Liver (tissue), 9 donors: ENCODE results near the gene KANK2. TPM values are rescaled to one million over a fixed set of nuclear protein-coding genes. Genes with fewer than 3 reads are reported as not detected.

Experiments
- DNase-seq: peaks from one replicate; pipeline ENCODE4 v3.0.0-alpha.2; 2017; ENCODE audit warnings: low spot score
- H3K27ac ChIP-seq, 2 donors: one replicate each; pipeline ENCODE4 v1.7.0; 2013; ENCODE audit warnings: inconsistent platforms in 2 of 2, low read length in 2 of 2, control low read depth in 1 of 2, low read depth in 1 of 2, mild to moderate bottlenecking in 1 of 2
- H3K27me3 ChIP-seq, 4 donors: one replicate each; pipeline versions ENCODE4 v1.6.1 to v1.7.0; 2013; ENCODE audit warnings: low read length in 3 of 4, inconsistent platforms in 1 of 4, mild to moderate bottlenecking in 1 of 4, moderate library complexity in 1 of 4; ENCODE audit not compliant: control insufficient read depth in 4 of 4, insufficient read depth in 4 of 4
- H3K36me3 ChIP-seq, 4 donors: one replicate each; pipeline versions ENCODE4 v1.6.1 to v1.7.0; 2013; ENCODE audit warnings: low read length in 3 of 4, mild to moderate bottlenecking in 3 of 4, low read depth in 1 of 4, moderate library complexity in 1 of 4; ENCODE audit not compliant: control insufficient read depth in 4 of 4, insufficient read depth in 3 of 4
- H3K4me1 ChIP-seq, 4 donors: one replicate each; pipeline versions ENCODE4 v1.6.1 to v1.7.0; 2013; ENCODE audit warnings: low read length in 3 of 4, mild to moderate bottlenecking in 3 of 4, moderate library complexity in 1 of 4; ENCODE audit not compliant: control insufficient read depth in 4 of 4, insufficient read depth in 4 of 4
- H3K4me3 ChIP-seq, 3 donors: one replicate each; pipeline versions ENCODE4 v1.6.1 to v1.7.0; 2013; ENCODE audit warnings: low read length in 3 of 3, control low read depth in 1 of 3, low read depth in 1 of 3, mild to moderate bottlenecking in 1 of 3
- H3K9ac ChIP-seq, 2 donors: one replicate each; pipeline ENCODE4 v1.7.0; 2013; ENCODE audit warnings: low read length in 2 of 2, mild to moderate bottlenecking in 2 of 2, moderate library complexity in 2 of 2, control low read depth in 1 of 2, low read depth in 1 of 2
- H3K9me3 ChIP-seq, 4 donors: one replicate each; pipeline versions ENCODE4 v1.6.1 to v1.7.0; 2013; ENCODE audit warnings: low read length in 3 of 4; ENCODE audit not compliant: control insufficient read depth in 4 of 4
- ATF3 ChIP-seq: IDR thresholded peaks from 2 replicates; pipeline ENCODE4 v1.6.1; 2016; ENCODE audit warnings: antibody characterized with exemption
- CTCF ChIP-seq: fragments of 150-350 bp; IDR thresholded peaks from 2 replicates; pipeline ENCODE4 v1.5.1; 2017; ENCODE audit warnings: improper control_type of control experiment, low read depth, low read length; ENCODE audit not compliant: missing input control
- FOXA1 ChIP-seq: IDR thresholded peaks from 2 replicates; pipeline ENCODE4 v1.6.1; 2016; ENCODE audit warnings: antibody characterized with exemption
- FOXA2 ChIP-seq: IDR thresholded peaks from 2 replicates; pipeline ENCODE4 v1.6.1; 2016; ENCODE audit warnings: antibody characterized with exemption
- GABPA ChIP-seq, 2 donors: IDR thresholded peaks in 1 of 2; conservative IDR thresholded peaks in 1 of 2; 2 replicates each; pipeline ENCODE4 v1.6.1; 2016; ENCODE audit warnings: antibody characterized with exemption in 2 of 2, mild to moderate bottlenecking in 1 of 2, moderate library complexity in 1 of 2
- HNF4A ChIP-seq, 2 donors: conservative IDR thresholded peaks; 2 replicates each; pipeline ENCODE4 v1.6.1; 2016; ENCODE audit warnings: antibody characterized with exemption in 2 of 2, mild to moderate bottlenecking in 2 of 2
- JUND ChIP-seq, 2 donors: IDR thresholded peaks; 2 replicates each; pipeline ENCODE4 v1.6.1; 2016; ENCODE audit warnings: antibody characterized with exemption in 2 of 2
- NR2F2 ChIP-seq: IDR thresholded peaks from 2 replicates; pipeline ENCODE4 v1.6.1; 2016; ENCODE audit warnings: antibody characterized with exemption
- RAD21 ChIP-seq, 2 donors: IDR thresholded peaks; 2 replicates each; pipeline ENCODE4 v1.6.1; 2016; ENCODE audit warnings: antibody characterized with exemption in 2 of 2, mild to moderate bottlenecking in 2 of 2
- REST ChIP-seq: IDR thresholded peaks from 2 replicates; pipeline ENCODE4 v1.6.1; 2016; ENCODE audit warnings: antibody characterized with exemption, mild to moderate bottlenecking
- RXRA ChIP-seq, 2 donors: IDR thresholded peaks; 2 replicates each; pipeline ENCODE4 v1.6.1; 2017 to 2018; ENCODE audit warnings: antibody characterized with exemption in 2 of 2, mild to moderate bottlenecking in 1 of 2
- SP1 ChIP-seq: IDR thresholded peaks from 2 replicates; pipeline ENCODE4 v1.6.1; 2018; ENCODE audit warnings: antibody characterized with exemption, mild to moderate bottlenecking
- TAF1 ChIP-seq: conservative IDR thresholded peaks from 2 replicates; pipeline ENCODE4 v1.6.1; 2016; ENCODE audit warnings: antibody characterized with exemption, mild to moderate bottlenecking
- YY1 ChIP-seq: IDR thresholded peaks from 2 replicates; pipeline ENCODE4 v1.6.1; 2016; ENCODE audit warnings: antibody characterized with exemption, mild to moderate bottlenecking
- ZBTB33 ChIP-seq: IDR thresholded peaks from 2 replicates; pipeline ENCODE4 v1.6.1; 2016; ENCODE audit warnings: antibody characterized with exemption
- WGBS: extraction: QIAGEN DNeasy Blood & Tissue Kit; methylation state at CpG from one replicate; pipeline ENCODE4 v1.1.7; 2013; 5-methylcytosine and 5-hydroxymethylcytosine counted together
- polyA plus RNA-seq, 2 donors: library from polyadenylated mRNA; stranded (reverse) in 1 of 2; unstranded in 1 of 2; fragments of 200-250 nt in 1 of 2; fragments of >200 nt in 1 of 2; fragmentation: Nextera tagmentation in 1 of 2; extraction: Ambion mirVana in 1 of 2; gene quantifications; one replicate each; pipeline versions ENCODE4 v1.2.1 to v1.2.3, GENCODE V29; 2013 to 2015
- total RNA-seq, 2 donors: library from RNA; depleted of rRNA; stranded (reverse); fragments of >200 nt; gene quantifications; one replicate each; pipeline ENCODE4 v1.2.3, GENCODE V29; 2014
- donor health status: healthy.
- donor health status: healthy.
- donor health status: healthy.
- donor health status: healthy.
- donor health status: healthy.

KANK2 gene
- total and polyA plus RNA-seq, 4 donors: 15.0 to 67.8 (median 40.6) TPM

- WGBS: 23% methylated on average over 22 of the region's 22 CpGs
- DNase-seq: peak; percentile 66
- Histone ChIP-seq H3K27ac (peak overlapping the region; percentile 79 to 95), H3K9me3 (no peaks in the 10 kb centered on the region), H3K4me3 (no peak overlapping the region), H3K27me3 (no peaks in the 10 kb centered on the region), H3K9ac (peak overlapping the region in 1 of 2 donors; percentile 41), H3K4me1 (peaks cover 13 to 45% (median 34%) of the 10 kb centered on the region in 4 donors), H3K36me3 (no peaks in the 10 kb centered on the region)
- peak; percentile 61 to 75 for TF ChIP-seq JUND (IDR thresholded peaks at IDR 0.05)
- no peak for TF ChIP-seq ZBTB33
- no peak for TF ChIP-seq TAF1
- TF ChIP-seq ATF3: peak; percentile 49
- no peak for TF ChIP-seq FOXA1
- no peak for TF ChIP-seq FOXA2
- peak in 1 of 2 donors; percentile 9 for TF ChIP-seq RAD21 (IDR thresholded peaks at IDR 0.05)
- TF ChIP-seq NR2F2: peak; percentile 20
- TF ChIP-seq REST: no peak
- TF ChIP-seq CTCF: no peak
- TF ChIP-seq GABPA (IDR thresholded peaks at IDR 0.05 in 1 of 2, conservative IDR thresholded peaks at IDR 0.05 in 1 of 2): no peak
- TF ChIP-seq SP1: peak; percentile 30
- TF ChIP-seq RXRA (IDR thresholded peaks at IDR 0.05): peak in 1 of 2 donors; percentile 18
- peak; percentile 27 for TF ChIP-seq YY1
Measured at GRCh38 chr19:11142528-11143171, 54.7 kb downstream of the KANK2 start.

GRCh38 chr19:11141937-11142527 lies 55.3 kb downstream of the KANK2 start:
- Histone ChIP-seq H3K4me3 (no peak overlapping the region), H3K9ac (no peak overlapping the region), H3K9me3 (no peaks in the 10 kb centered on the region), H3K36me3 (no peaks in the 10 kb centered on the region), H3K27ac (peak overlapping the region; percentile 79 to 95), H3K27me3 (no peaks in the 10 kb centered on the region), H3K4me1 (peaks cover 13 to 50% (median 37%) of the 10 kb centered on the region in 4 donors)
- TF ChIP-seq ATF3: no peak
- TF ChIP-seq JUND (IDR thresholded peaks at IDR 0.05): no peak
- TF ChIP-seq FOXA1: no peak
- no peak for TF ChIP-seq NR2F2
- no peak for TF ChIP-seq HNF4A (conservative IDR thresholded peaks at IDR 0.05)
- TF ChIP-seq ZBTB33: no peak
- TF ChIP-seq YY1: no peak
- no peak for TF ChIP-seq TAF1
- no peak for TF ChIP-seq RAD21 (IDR thresholded peaks at IDR 0.05)
- 86% methylated on average over 9 of the region's 9 CpGs for WGBS
- DNase-seq: no peak
